ENCODE measurements around the gene ZNF214.

ZNF214 gene

GRCh38 chr11:7020183-7020917, at the start of gene ZNF214, which contains the start of gene NLRP14:
Gene ZNF214, minus strand, starts transcription at chr11:7020346. Its CDS starts 17,511 bp downstream, at chr11:7002835.
Gene NLRP14, plus strand, starts transcription at chr11:7020479. Its CDS starts 18,108 bp downstream, at chr11:7038587.
- no peak for DNase-seq

GRCh38 chr11:7062534-7062933, 42.4 kb upstream of the ZNF214 start:
- DNase-seq = no peak

GRCh38 chr11:7060868-7061267, 40.7 kb upstream of the ZNF214 start:
- DNase-seq = no peak

GRCh38 chr11:7057641-7058040, 37.5 kb upstream of the ZNF214 start:
- DNase-seq = no peak

- no peak for DNase-seq
Observed at GRCh38 chr11:7056828-7057513, 36.8 kb upstream of the ZNF214 start.

- DNase-seq = no peak
Observed at GRCh38 chr11:7050191-7050590, 30.0 kb upstream of the ZNF214 start.

- no peak for DNase-seq
Observed at GRCh38 chr11:7046474-7047175, 26.5 kb upstream of the ZNF214 start.

- DNase-seq = no peak
Observed at GRCh38 chr11:7034019-7034418, 13.9 kb upstream of the ZNF214 start.

GRCh38 chr11:7032692-7033091, 12.5 kb upstream of the ZNF214 start:
- no peak for DNase-seq

GRCh38 chr11:7031471-7031871, 11.3 kb upstream of the ZNF214 start:
- DNase-seq = no peak

- no peak for DNase-seq
Observed at GRCh38 chr11:7030836-7031235, 10.7 kb upstream of the ZNF214 start.

GRCh38 chr11:7028141-7028540, 8.0 kb upstream of the ZNF214 start:
- DNase-seq = no peak

GRCh38 chr11:7021318-7021717, 1.2 kb upstream of the ZNF214 start:
- no peak for DNase-seq

GRCh38 chr11:7019500-7020182, 505 bp downstream of the ZNF214 start:
- DNase-seq = no peak

GRCh38 chr11:7016011-7016410, 4.1 kb downstream of the ZNF214 start:
- DNase-seq = no peak

GRCh38 chr11:7014118-7014517, 6.0 kb downstream of the ZNF214 start:
- no peak for DNase-seq

GRCh38 chr11:7004482-7004881, 15.7 kb downstream of the ZNF214 start:
- DNase-seq = no peak

GRCh38 chr11:6995703-6996102, 24.4 kb downstream of the ZNF214 start:
- no peak for DNase-seq

GRCh38 chr11:6992457-6993417, 27.4 kb downstream of the ZNF214 start:
- no peak for DNase-seq

- DNase-seq = no peak
Observed at GRCh38 chr11:6992026-6992425, 28.1 kb downstream of the ZNF214 start.

GRCh38 chr11:6991227-6991626, 28.9 kb downstream of the ZNF214 start:
- no peak for DNase-seq

GRCh38 chr11:6988506-6988905, 31.6 kb downstream of the ZNF214 start:
- no peak for DNase-seq
